K562 (cell line): ENCODE results near the gene WHAMM. TPM values are rescaled to one million over a fixed set of nuclear protein-coding genes. Genes with fewer than 3 reads are reported as not detected.
A peak's percentile ranks its signal among the peaks of the same experiment; 100 is the strongest.

Source experiments
- ATAC-seq: fragments of 200-7000 bp; cut with Tn5 transposase; 3 replicates; pipeline ENCODE4 v1.9.1; 2020; ENCODE audit warnings: moderate library complexity
- BruUV-seq: library from RNA; stranded (reverse); fragments of 400-500 nt; replicated peaks from 2 replicates; lab custom pipeline; 2021; lab: Mats Ljungman, UMichigan
- CTCF ChIA-PET: fragments of 300-600 bp; formaldehyde crosslinking; extraction: SDS; loops from one replicate; lab custom pipeline; 2021; ENCODE audit warnings: low intra/inter-chr PET ratio; lab: Yijun Ruan, JAX
- POLR2A ChIA-PET: fragments of 300-600, 350-650 bp; sonication (Branson Sonifier 250); formaldehyde crosslinking; extraction: SDS; loops from one replicate; lab custom pipeline; 2021; ENCODE audit warnings: antibody characterized with exemption, inconsistent platforms; lab: Yijun Ruan, JAX
- DNase-seq, 4 experiments: peaks; one replicate each; pipeline versions ENCODE4 v3.0.0 to v3.0.0-alpha.2; 2011 to 2018; ENCODE audit warnings: low spot score in 3 of 4, mixed read lengths in 3 of 4; ENCODE audit errors: extremely low read depth in 1 of 4
- FAIRE-seq: peaks from 2 replicates; lab custom pipeline; 2011; peaks lifted over from hg19 to GRCh38; lab: Jason Lieb, UNC
- H2AFZ ChIP-seq: 2 replicates; pipeline ENCODE4 v1.6.0; 2011; ENCODE audit warnings: low read depth, low read length, control low read depth, inconsistent platforms
- H3K27ac ChIP-seq: fragments of 200-600 bp; 3 replicates; pipeline ENCODE4 v1.8.0; 2011; ENCODE audit warnings: low read depth, mild to moderate bottlenecking, control low read depth, inconsistent platforms, low read length, moderate library complexity, mixed read lengths; ENCODE audit errors: extremely low read depth
- H3K27me3 ChIP-seq, 2 experiments: fragments of 300-600 bp in 1 of 2; 2 replicates in 1 of 2; 3 replicates in 1 of 2; pipeline versions ENCODE4 v1.6.0 to v1.8.0; 2011; ENCODE audit warnings: inconsistent platforms in 2 of 2, low read length in 2 of 2, mild to moderate bottlenecking in 1 of 2, mixed read lengths in 1 of 2, moderate library complexity in 1 of 2; ENCODE audit not compliant: control insufficient read depth in 2 of 2, insufficient read depth in 2 of 2
- H3K36me3 ChIP-seq: fragments of 300-600 bp; 3 replicates; pipeline ENCODE4 v1.8.0; 2011; ENCODE audit warnings: mild to moderate bottlenecking, low read length, inconsistent platforms; ENCODE audit not compliant: control insufficient read depth, insufficient read depth
- H3K4me1 ChIP-seq, 2 experiments: fragments of 200-600 bp in 1 of 2; replicated peaks in 1 of 2; 2 replicates in 1 of 2; 3 replicates in 1 of 2; pipeline versions ENCODE4 v1.5.1 to v1.8.0; 2011; ENCODE audit warnings: inconsistent platforms in 2 of 2, low read length in 2 of 2, mild to moderate bottlenecking in 1 of 2, mixed read lengths in 1 of 2, moderate library complexity in 1 of 2; ENCODE audit not compliant: control insufficient read depth in 2 of 2, insufficient read depth in 2 of 2
- H3K4me2 ChIP-seq: 2 replicates; pipeline ENCODE4 v1.6.1; 2011; ENCODE audit warnings: low read length, control low read depth, inconsistent platforms, mixed read lengths; ENCODE audit not compliant: insufficient read depth
- H3K4me3 ChIP-seq: fragments of 200-600 bp; sonication (generic), shearing (Covaris generic); 2 replicates; pipeline ENCODE4 v1.5.1; 2016; ENCODE audit warnings: control low read depth, inconsistent platforms
- H3K79me2 ChIP-seq: fragments of 200-600 bp; 3 replicates; pipeline ENCODE4 v1.8.0; 2011; ENCODE audit warnings: low read length, inconsistent platforms; ENCODE audit not compliant: control insufficient read depth, insufficient read depth
- H3K9ac ChIP-seq, 2 experiments: 2 replicates each; pipeline versions ENCODE4 v1.6.0 to v1.6.1; 2011; ENCODE audit warnings: low read depth in 2 of 2, low read length in 2 of 2, control low read depth in 1 of 2, inconsistent platforms in 1 of 2, mild to moderate bottlenecking in 1 of 2, mixed read lengths in 1 of 2; ENCODE audit not compliant: insufficient read depth in 1 of 2
- H3K9me1 ChIP-seq: one replicate; pipeline ENCODE4 v1.6.0; 2011; ENCODE audit warnings: inconsistent platforms, mild to moderate bottlenecking, low read length, moderate library complexity; ENCODE audit not compliant: control insufficient read depth, insufficient read depth
- H3K9me3 ChIP-seq: replicated peaks from 2 replicates; pipeline ENCODE4 v1.5.1; 2011; ENCODE audit warnings: low read depth, low read length, inconsistent platforms; ENCODE audit not compliant: control insufficient read depth, insufficient read depth
- H4K20me1 ChIP-seq: replicated peaks from 2 replicates; pipeline ENCODE4 v1.6.1; 2011; ENCODE audit warnings: low read length, inconsistent platforms, mixed read lengths; ENCODE audit not compliant: control insufficient read depth, insufficient read depth
- MGA ChIP-seq: fragments of 450-650 bp; IDR thresholded peaks from 2 replicates; pipeline ENCODE4 v1.6.1; 2016; ENCODE audit warnings: mild to moderate bottlenecking, moderate library complexity
- NFE2L1 ChIP-seq: fragments of 450-650 bp; IDR thresholded peaks from 2 replicates; pipeline ENCODE4 v1.6.1; 2016; ENCODE audit warnings: missing genetic modification characterization, low read depth, mild to moderate bottlenecking, missing compliant biosample characterization, moderate library complexity, borderline replicate concordance
- STAT6 ChIP-seq: sonication (generic); formaldehyde crosslinking; IDR thresholded peaks from 2 replicates; pipeline ENCODE4 v1.8.1; 2023; ENCODE audit warnings: mild to moderate bottlenecking, missing genetic modification reagents
- WGBS: fragments of 100-300 bp; shearing (Covaris generic); methylation state at CpG from one replicate; pipeline ENCODE4 v1.1.6; 2016; ENCODE audit warnings: low coverage, mixed read lengths; ENCODE audit not compliant: insufficient coverage; ENCODE audit errors: missing lambda C conversion rate; 5-methylcytosine and 5-hydroxymethylcytosine counted together
- in situ Hi-C: fragments of 300-500 bp; cut with MboI; formaldehyde crosslinking; loops from 4 replicates; pipeline ENCODE4 v1.15.0; 2018; ENCODE audit warnings: inconsistent platforms, mixed read lengths
- intact Hi-C: fragments of 100-400 bp; cut with micrococcal nuclease; formaldehyde crosslinking; loops from 2 replicates; pipeline ENCODE4 v1.14.2; 2022
- polyA plus RNA-seq, 8 experiments: library from polyadenylated mRNA; depleted of rRNA in 4 of 8; stranded (reverse) in 5 of 8; unstranded in 3 of 8; fragments of >200 nt; fragmentation: Nextera tagmentation in 2 of 8; fragmentation: Illumina TruSeq in 1 of 8; extraction: Ambion mirVana in 2 of 8; extraction: Trizol in 1 of 8; gene quantifications; 2 replicates each; pipeline versions ENCODE4 v1.2.1 to v1.2.3, GENCODE V29; 2011 to 2014; ENCODE audit warnings: inconsistent platforms in 1 of 8, missing spikeins in 1 of 8
- total RNA-seq, 7 experiments: library from RNA; depleted of rRNA in 6 of 7; stranded (reverse); fragments of >200 nt in 6 of 7; fragmentation: Illumina TruSeq in 2 of 7; extraction: Trizol in 2 of 7; gene quantifications; 2 replicates each; pipeline versions ENCODE4 v1.2.1 to v1.2.3, GENCODE V29; 2011 to 2021; ENCODE audit warnings: low replicate concordance in 1 of 7
- TF ChIP-seq, protein P1 (sequence below): IDR thresholded peaks from 2 replicates; pipeline ENCODE4 v1.6.1; 2011; ENCODE audit warnings: borderline replicate concordance, low read depth, mild to moderate bottlenecking, moderate library complexity, low read length; ENCODE audit not compliant: insufficient read depth, poor library complexity, severe bottlenecking

The WHAMM gene
- total and polyA plus RNA-seq, 9 of the 15 experiments (the other 6 are each of a cell fraction or from before 2014, with no cell fraction given), result 2.0 to 4.8 (median 3.6) TPM

GRCh38 chr15:82835391-82835917 is 26.0 kb downstream of the WHAMM start:
- WGBS, result 87% methylated on average over 7 of the region's 7 CpGs
- H3K9me3 ChIP-seq, result no peaks in the 10 kb centered on the region
- H3K36me3 ChIP-seq, result peaks cover 51% of the 10 kb centered on the region
- no peaks in the 10 kb centered on the region for H4K20me1 ChIP-seq
- DNase-seq, result no peak
- no peaks in the 10 kb centered on the region for H3K27me3 ChIP-seq
- H3K79me2 ChIP-seq, result no peaks in the 10 kb centered on the region
- H3K4me3 ChIP-seq, result no peak overlapping the region
- no peaks in the 10 kb centered on the region for H3K9me1 ChIP-seq
- CTCF ChIA-PET, result no interaction called here
- H3K9ac ChIP-seq, result peak overlapping the region in 1 of 2 experiments; percentile 47; a peak in 1 of 4 replicates
- intact Hi-C loops (no loop called here), in situ Hi-C loops (no loop called here)
- no peak overlapping the region for H2AFZ ChIP-seq
- no peak overlapping the region for H3K4me2 ChIP-seq
- H3K27ac ChIP-seq, result no peak overlapping the region
- H3K4me1 ChIP-seq, result no peaks in the 10 kb centered on the region
- POLR2A ChIA-PET, result no interaction called here
- BruUV-seq, result no TSS peak
- ATAC-seq, result no peak
- no peak for FAIRE-seq
- TF ChIP-seq STAT6 (CRISPR knock-in tag), result no peak
- no peak for TF ChIP-seq NFE2L1 (tag)
- TF ChIP-seq, protein P1, sequence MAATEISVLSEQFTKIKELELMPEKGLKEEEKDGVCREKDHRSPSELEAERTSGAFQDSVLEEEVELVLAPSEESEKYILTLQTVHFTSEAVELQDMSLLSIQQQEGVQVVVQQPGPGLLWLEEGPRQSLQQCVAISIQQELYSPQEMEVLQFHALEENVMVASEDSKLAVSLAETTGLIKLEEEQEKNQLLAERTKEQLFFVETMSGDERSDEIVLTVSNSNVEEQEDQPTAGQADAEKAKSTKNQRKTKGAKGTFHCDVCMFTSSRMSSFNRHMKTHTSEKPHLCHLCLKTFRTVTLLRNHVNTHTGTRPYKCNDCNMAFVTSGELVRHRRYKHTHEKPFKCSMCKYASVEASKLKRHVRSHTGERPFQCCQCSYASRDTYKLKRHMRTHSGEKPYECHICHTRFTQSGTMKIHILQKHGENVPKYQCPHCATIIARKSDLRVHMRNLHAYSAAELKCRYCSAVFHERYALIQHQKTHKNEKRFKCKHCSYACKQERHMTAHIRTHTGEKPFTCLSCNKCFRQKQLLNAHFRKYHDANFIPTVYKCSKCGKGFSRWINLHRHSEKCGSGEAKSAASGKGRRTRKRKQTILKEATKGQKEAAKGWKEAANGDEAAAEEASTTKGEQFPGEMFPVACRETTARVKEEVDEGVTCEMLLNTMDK, result no peak
- no peak for TF ChIP-seq MGA
